K562 (cell line): ENCODE measurements around the gene TLE6. TPM values are rescaled to one million over a fixed set of nuclear protein-coding genes. Genes with fewer than 3 reads are reported as not detected.
A peak's percentile ranks its signal among the peaks of the same experiment; 100 is the strongest.

ENCODE experiments used
- ATAC-seq: fragments of 200-7000 bp; cut with Tn5 transposase; 3 replicates; pipeline ENCODE4 v1.9.1; 2020; ENCODE audit warnings: moderate library complexity
- BruUV-seq: library from RNA; stranded (reverse); fragments of 400-500 nt; replicated peaks from 2 replicates; lab custom pipeline; 2021; lab: Mats Ljungman, UMichigan
- CTCF ChIA-PET: fragments of 300-600 bp; formaldehyde crosslinking; extraction: SDS; loops from one replicate; lab custom pipeline; 2021; ENCODE audit warnings: low intra/inter-chr PET ratio; lab: Yijun Ruan, JAX
- POLR2A ChIA-PET: fragments of 300-600, 350-650 bp; sonication (Branson Sonifier 250); formaldehyde crosslinking; extraction: SDS; loops from one replicate; lab custom pipeline; 2021; ENCODE audit warnings: antibody characterized with exemption, inconsistent platforms; lab: Yijun Ruan, JAX
- DNase-seq, 4 experiments: peaks; one replicate each; pipeline versions ENCODE4 v3.0.0 to v3.0.0-alpha.2; 2011 to 2018; ENCODE audit warnings: low spot score in 3 of 4, mixed read lengths in 3 of 4; ENCODE audit errors: extremely low read depth in 1 of 4
- FAIRE-seq: peaks from 2 replicates; lab custom pipeline; 2011; peaks lifted over from hg19 to GRCh38; lab: Jason Lieb, UNC
- H2AFZ ChIP-seq: 2 replicates; pipeline ENCODE4 v1.6.0; 2011; ENCODE audit warnings: low read depth, low read length, control low read depth, inconsistent platforms
- H3K27ac ChIP-seq: fragments of 200-600 bp; 3 replicates; pipeline ENCODE4 v1.8.0; 2011; ENCODE audit warnings: low read depth, mild to moderate bottlenecking, control low read depth, inconsistent platforms, low read length, moderate library complexity, mixed read lengths; ENCODE audit errors: extremely low read depth
- H3K27me3 ChIP-seq, 2 experiments: fragments of 300-600 bp in 1 of 2; 2 replicates in 1 of 2; 3 replicates in 1 of 2; pipeline versions ENCODE4 v1.6.0 to v1.8.0; 2011; ENCODE audit warnings: inconsistent platforms in 2 of 2, low read length in 2 of 2, mild to moderate bottlenecking in 1 of 2, mixed read lengths in 1 of 2, moderate library complexity in 1 of 2; ENCODE audit not compliant: control insufficient read depth in 2 of 2, insufficient read depth in 2 of 2
- H3K36me3 ChIP-seq: fragments of 300-600 bp; 3 replicates; pipeline ENCODE4 v1.8.0; 2011; ENCODE audit warnings: mild to moderate bottlenecking, low read length, inconsistent platforms; ENCODE audit not compliant: control insufficient read depth, insufficient read depth
- H3K4me1 ChIP-seq, 2 experiments: fragments of 200-600 bp in 1 of 2; replicated peaks in 1 of 2; 2 replicates in 1 of 2; 3 replicates in 1 of 2; pipeline versions ENCODE4 v1.5.1 to v1.8.0; 2011; ENCODE audit warnings: inconsistent platforms in 2 of 2, low read length in 2 of 2, mild to moderate bottlenecking in 1 of 2, mixed read lengths in 1 of 2, moderate library complexity in 1 of 2; ENCODE audit not compliant: control insufficient read depth in 2 of 2, insufficient read depth in 2 of 2
- H3K4me2 ChIP-seq: 2 replicates; pipeline ENCODE4 v1.6.1; 2011; ENCODE audit warnings: low read length, control low read depth, inconsistent platforms, mixed read lengths; ENCODE audit not compliant: insufficient read depth
- H3K4me3 ChIP-seq: fragments of 200-600 bp; sonication (generic), shearing (Covaris generic); 2 replicates; pipeline ENCODE4 v1.5.1; 2016; ENCODE audit warnings: control low read depth, inconsistent platforms
- H3K79me2 ChIP-seq: fragments of 200-600 bp; 3 replicates; pipeline ENCODE4 v1.8.0; 2011; ENCODE audit warnings: low read length, inconsistent platforms; ENCODE audit not compliant: control insufficient read depth, insufficient read depth
- H3K9ac ChIP-seq, 2 experiments: 2 replicates each; pipeline versions ENCODE4 v1.6.0 to v1.6.1; 2011; ENCODE audit warnings: low read depth in 2 of 2, low read length in 2 of 2, control low read depth in 1 of 2, inconsistent platforms in 1 of 2, mild to moderate bottlenecking in 1 of 2, mixed read lengths in 1 of 2; ENCODE audit not compliant: insufficient read depth in 1 of 2
- H3K9me1 ChIP-seq: one replicate; pipeline ENCODE4 v1.6.0; 2011; ENCODE audit warnings: inconsistent platforms, mild to moderate bottlenecking, low read length, moderate library complexity; ENCODE audit not compliant: control insufficient read depth, insufficient read depth
- H3K9me3 ChIP-seq: replicated peaks from 2 replicates; pipeline ENCODE4 v1.5.1; 2011; ENCODE audit warnings: low read depth, low read length, inconsistent platforms; ENCODE audit not compliant: control insufficient read depth, insufficient read depth
- H4K20me1 ChIP-seq: replicated peaks from 2 replicates; pipeline ENCODE4 v1.6.1; 2011; ENCODE audit warnings: low read length, inconsistent platforms, mixed read lengths; ENCODE audit not compliant: control insufficient read depth, insufficient read depth
- CCAR2 ChIP-seq: fragments of 200-400 bp; formaldehyde crosslinking; IDR thresholded peaks from 2 replicates; pipeline ENCODE4 v1.6.1; 2017; ENCODE audit warnings: mild to moderate bottlenecking, low read depth, low read length
- ILF3 ChIP-seq: fragments of 450-650 bp; IDR thresholded peaks from 2 replicates; pipeline ENCODE4 v1.6.1; 2018; ENCODE audit warnings: antibody characterized with exemption, mild to moderate bottlenecking, moderate library complexity, borderline replicate concordance
- LCOR ChIP-seq: sonication (generic); formaldehyde crosslinking; IDR thresholded peaks from 2 replicates; pipeline ENCODE4 v1.8.0; 2022; ENCODE audit warnings: mild to moderate bottlenecking, missing genetic modification reagents
- NR2C2 ChIP-seq, 2 experiments: fragments of 200-800 bp in 1 of 2; sonication (Bioruptor generic) in 1 of 2; sonication (generic) in 1 of 2; formaldehyde crosslinking in 1 of 2; IDR thresholded peaks; 2 replicates each; pipeline versions ENCODE4 v1.6.1 to v1.8.0; 2016 to 2022; ENCODE audit warnings: mild to moderate bottlenecking in 1 of 2, missing compliant biosample characterization in 1 of 2, missing genetic modification characterization in 1 of 2, missing genetic modification reagents in 1 of 2
- PCBP1 ChIP-seq: fragments of 200-400 bp; formaldehyde crosslinking; IDR thresholded peaks from 2 replicates; pipeline ENCODE4 v1.6.1; 2018; ENCODE audit warnings: mild to moderate bottlenecking, low read depth, low read length; ENCODE audit not compliant: poor library complexity, severe bottlenecking
- PHB ChIP-seq: fragments of 250-450 bp; sonication (Bioruptor Pico); IDR thresholded peaks from 2 replicates; pipeline ENCODE4 v1.5.0; 2021
- PTRF ChIP-seq: fragments of 450-650 bp; IDR thresholded peaks from 2 replicates; pipeline ENCODE4 v1.6.1; 2016; ENCODE audit warnings: mild to moderate bottlenecking, missing genetic modification characterization, missing compliant biosample characterization
- SETDB1 ChIP-seq: IDR thresholded peaks from one replicate; pipeline ENCODE4 v1.6.1; 2012; ENCODE audit warnings: low read length, control low read depth, inconsistent platforms
- THAP7 ChIP-seq: fragments of 250-450 bp; sonication (Bioruptor Pico); IDR thresholded peaks from 2 replicates; pipeline ENCODE4 v1.5.0; 2021
- ZBTB1 ChIP-seq: sonication (generic); formaldehyde crosslinking; IDR thresholded peaks from 2 replicates; pipeline ENCODE4 v1.8.1; 2023; ENCODE audit warnings: missing genetic modification reagents, low read depth, mild to moderate bottlenecking, borderline replicate concordance
- ZNF407 ChIP-seq: fragments of 450-650 bp; IDR thresholded peaks from 2 replicates; pipeline ENCODE4 v1.6.1; 2016; ENCODE audit warnings: low read depth
- WGBS: fragments of 100-300 bp; shearing (Covaris generic); methylation state at CpG from one replicate; pipeline ENCODE4 v1.1.6; 2016; ENCODE audit warnings: low coverage, mixed read lengths; ENCODE audit not compliant: insufficient coverage; ENCODE audit errors: missing lambda C conversion rate; 5-methylcytosine and 5-hydroxymethylcytosine counted together
- in situ Hi-C: fragments of 300-500 bp; cut with MboI; formaldehyde crosslinking; loops from 4 replicates; pipeline ENCODE4 v1.15.0; 2018; ENCODE audit warnings: inconsistent platforms, mixed read lengths
- intact Hi-C: fragments of 100-400 bp; cut with micrococcal nuclease; formaldehyde crosslinking; loops from 2 replicates; pipeline ENCODE4 v1.14.2; 2022
- polyA plus RNA-seq, 8 experiments: library from polyadenylated mRNA; depleted of rRNA in 4 of 8; stranded (reverse) in 5 of 8; unstranded in 3 of 8; fragments of >200 nt; fragmentation: Nextera tagmentation in 2 of 8; fragmentation: Illumina TruSeq in 1 of 8; extraction: Ambion mirVana in 2 of 8; extraction: Trizol in 1 of 8; gene quantifications; 2 replicates each; pipeline versions ENCODE4 v1.2.1 to v1.2.3, GENCODE V29; 2011 to 2014; ENCODE audit warnings: inconsistent platforms in 1 of 8, missing spikeins in 1 of 8
- total RNA-seq, 7 experiments: library from RNA; depleted of rRNA in 6 of 7; stranded (reverse); fragments of >200 nt in 6 of 7; fragmentation: Illumina TruSeq in 2 of 7; extraction: Trizol in 2 of 7; gene quantifications; 2 replicates each; pipeline versions ENCODE4 v1.2.1 to v1.2.3, GENCODE V29; 2011 to 2021; ENCODE audit warnings: low replicate concordance in 1 of 7

TLE6 gene
- total and polyA plus RNA-seq, 9 of the 15 experiments (the other 6 are each of a cell fraction or from before 2014, with no cell fraction given), result 1.1 to 6.1 (median 2.5) TPM

GRCh38 chr19:2974342-2975041 lies 2.9 kb upstream of the TLE6 start:
- H3K27me3 ChIP-seq, result no peaks in the 10 kb centered on the region
- no peaks in the 10 kb centered on the region for H3K9me3 ChIP-seq
- H3K4me1 ChIP-seq, result peaks cover 15 to 39% of the 10 kb centered on the region in 2 experiments
- H2AFZ ChIP-seq, result no peak overlapping the region
- peak overlapping the region in 1 of 2 experiments; percentile 65; a peak in 1 of 4 replicates for H3K9ac ChIP-seq
- CTCF ChIA-PET, result no interaction called here
- H3K4me3 ChIP-seq, result no peak overlapping the region
- ATAC-seq, result peak; percentile 24
- H3K79me2 ChIP-seq, result no peaks in the 10 kb centered on the region
- H3K4me2 ChIP-seq, result no peak overlapping the region; the same call in 1 of the 2 replicates
- POLR2A ChIA-PET, result interaction anchor here (1.7 kb wide), 1 partner anchor 24 kb away, joined by 6 read pairs; no protein-coding TSS in a partner anchor
- intact Hi-C loops (no loop called here), in situ Hi-C loops (no loop called here)
- no peak overlapping the region; the same call in 2 of the 3 replicates for H3K27ac ChIP-seq
- no peaks in the 10 kb centered on the region for H4K20me1 ChIP-seq
- FAIRE-seq, result peak; percentile 70
- no peaks in the 10 kb centered on the region for H3K9me1 ChIP-seq
- WGBS, result 4% methylated on average over 14 of the region's 14 CpGs
- peak; percentile 53 to 82 (median 58) for DNase-seq
- BruUV-seq, result no TSS peak
- no peaks in the 10 kb centered on the region for H3K36me3 ChIP-seq
- no peak for TF ChIP-seq SETDB1
- TF ChIP-seq ZBTB1 (CRISPR knock-in tag), result peak; percentile 87; the same call in 1 of the 2 replicates
- no peak for TF ChIP-seq PTRF (tag)
- TF ChIP-seq ILF3, result no peak
- TF ChIP-seq CCAR2, result no peak
- peak; percentile 31; the same call in 1 of the 2 replicates for TF ChIP-seq LCOR (CRISPR knock-in tag)
- no peak for TF ChIP-seq PCBP1
- peak; percentile 46; the same call in 1 of the 2 replicates for TF ChIP-seq NR2C2 (CRISPR knock-in tag; IDR thresholded peaks at IDR 0.05)
- TF ChIP-seq NR2C2 (tag; IDR thresholded peaks at IDR 0.05), result peak; percentile 85
- TF ChIP-seq PHB, result no peak
- no peak for TF ChIP-seq ZNF407
- no peak for TF ChIP-seq THAP7
